Measurements from ENCODE around the gene SBF2.
A peak's percentile ranks its signal among the peaks of the same experiment; 100 is the strongest.

SBF2 gene

GRCh38 chr11:10329935-10330334, 35.9 kb upstream of the SBF2 start:
- Histone ChIP-seq H2BK5ac (ENCODE audit: low read depth, low read length, poor library complexity, severe bottlenecking) (no peak overlapping the region), H2AK5ac (ENCODE audit: low read length, severe bottlenecking) (no peak overlapping the region), H3K4ac (ENCODE audit: low read depth in 1 of 2, low read length in 2 of 2) (no peak overlapping the region), H2BK120ac (ENCODE audit: low read depth, low read length) (no peak overlapping the region), H3K4me3 (ENCODE audit: insufficient read depth in 1 of 2, low read depth in 1 of 2, low read length in 2 of 2) (no peak overlapping the region), H3K4me2 (ENCODE audit: low read length, poor library complexity, severe bottlenecking) (no peak overlapping the region), H3K79me1 (replicated peaks; ENCODE audit: low read length, poor library complexity, severe bottlenecking) (no peaks in the 10 kb centered on the region), H3K18ac (ENCODE audit: low read depth in 1 of 2, low read length in 2 of 2) (peak overlapping the region in 1 of 2 experiments; percentile 42), H3K23ac (ENCODE audit: low read length in 2 of 2) (no peak overlapping the region), H3K9ac (ENCODE audit: low read length) (peak overlapping the region; percentile 56), H4K91ac (ENCODE audit: low read length) (no peak overlapping the region), H3K14ac (ENCODE audit: low read length in 2 of 2) (no peak overlapping the region), H3K27ac (ENCODE audit: low read length, poor library complexity, severe bottlenecking) (no peak overlapping the region), H3K36me3 (ENCODE audit: control insufficient read depth in 1 of 2, insufficient read depth in 2 of 2, low read depth in 1 of 2, low read length in 2 of 2) (no peaks in the 10 kb centered on the region), H2AFZ (ENCODE audit: low read depth, low read length) (no peak overlapping the region), H2BK12ac (ENCODE audit: low read length in 2 of 2) (no peak overlapping the region), H3K9me3 (ENCODE audit: control insufficient read depth, low read length) (no peaks in the 10 kb centered on the region), H3K27me3 (ENCODE audit: control insufficient read depth in 1 of 2, insufficient read depth in 1 of 2, low read length in 2 of 2) (no peaks in the 10 kb centered on the region), H4K8ac (ENCODE audit: low read length) (no peak overlapping the region), H3K4me1 (ENCODE audit: control insufficient read depth, insufficient read depth, low read depth, low read length) (peaks cover 3% of the 10 kb centered on the region), H2BK15ac (ENCODE audit: low read depth, poor library complexity, severe bottlenecking) (no peak overlapping the region)
- WGBS, result 40% methylated on average over 1 of the region's 2 CpGs
- DNase-seq, result peak; percentile 43

GRCh38 chr11:10329356-10329755, 35.3 kb upstream of the SBF2 start:
- Histone ChIP-seq H3K14ac (ENCODE audit: low read length in 2 of 2) (no peak overlapping the region), H3K9me3 (ENCODE audit: control insufficient read depth, low read length) (no peaks in the 10 kb centered on the region), H3K4me1 (ENCODE audit: control insufficient read depth, insufficient read depth, low read depth, low read length) (peaks cover 3% of the 10 kb centered on the region), H4K8ac (ENCODE audit: low read length) (no peak overlapping the region), H3K4me3 (ENCODE audit: insufficient read depth in 1 of 2, low read depth in 1 of 2, low read length in 2 of 2) (no peak overlapping the region), H3K9ac (ENCODE audit: low read length) (peak overlapping the region; percentile 56), H3K27ac (ENCODE audit: low read length, poor library complexity, severe bottlenecking) (no peak overlapping the region), H4K91ac (ENCODE audit: low read length) (no peak overlapping the region), H3K4ac (ENCODE audit: low read depth in 1 of 2, low read length in 2 of 2) (no peak overlapping the region), H2BK5ac (ENCODE audit: low read depth, low read length, poor library complexity, severe bottlenecking) (no peak overlapping the region), H2BK15ac (ENCODE audit: low read depth, poor library complexity, severe bottlenecking) (no peak overlapping the region), H3K18ac (ENCODE audit: low read depth in 1 of 2, low read length in 2 of 2) (peak overlapping the region in 1 of 2 experiments; percentile 78), H2AFZ (ENCODE audit: low read depth, low read length) (no peak overlapping the region), H2AK5ac (ENCODE audit: low read length, severe bottlenecking) (no peak overlapping the region), H3K27me3 (ENCODE audit: control insufficient read depth in 1 of 2, insufficient read depth in 1 of 2, low read length in 2 of 2) (no peaks in the 10 kb centered on the region), H2BK120ac (ENCODE audit: low read depth, low read length) (no peak overlapping the region), H3K23ac (ENCODE audit: low read length in 2 of 2) (no peak overlapping the region), H3K4me2 (ENCODE audit: low read length, poor library complexity, severe bottlenecking) (no peak overlapping the region), H2BK12ac (ENCODE audit: low read length in 2 of 2) (peak overlapping the region in 1 of 2 experiments; percentile 57), H3K79me1 (replicated peaks; ENCODE audit: low read length, poor library complexity, severe bottlenecking) (no peaks in the 10 kb centered on the region), H3K36me3 (ENCODE audit: control insufficient read depth in 1 of 2, insufficient read depth in 2 of 2, low read depth in 1 of 2, low read length in 2 of 2) (no peaks in the 10 kb centered on the region)
- WGBS, result no CpG with 5 or more reads among the region's 2 CpGs
- DNase-seq, result no peak

- peak; percentile 84 for DNase-seq
- H4K8ac ChIP-seq (ENCODE audit: low read length), result no peak overlapping the region
- no peak overlapping the region for H3K14ac ChIP-seq (ENCODE audit: low read length in 2 of 2)
- peak overlapping the region; percentile 56 for H3K9ac ChIP-seq (ENCODE audit: low read length)
- H3K27me3 ChIP-seq (ENCODE audit: control insufficient read depth in 1 of 2, insufficient read depth in 1 of 2, low read length in 2 of 2), result no peaks in the 10 kb centered on the region
- H2BK5ac ChIP-seq (ENCODE audit: low read depth, low read length, poor library complexity, severe bottlenecking), result no peak overlapping the region
- peak overlapping the region; percentile 10 to 17 for H3K4ac ChIP-seq (ENCODE audit: low read depth in 1 of 2, low read length in 2 of 2)
- no peak overlapping the region for H2BK15ac ChIP-seq (ENCODE audit: low read depth, poor library complexity, severe bottlenecking)
- peak overlapping the region; percentile 67 to 86 for H2BK12ac ChIP-seq (ENCODE audit: low read length in 2 of 2)
- peak overlapping the region; percentile 64 for H2AK5ac ChIP-seq (ENCODE audit: low read length, severe bottlenecking)
- H3K36me3 ChIP-seq (ENCODE audit: control insufficient read depth in 1 of 2, insufficient read depth in 2 of 2, low read depth in 1 of 2, low read length in 2 of 2), result no peaks in the 10 kb centered on the region
- H3K18ac ChIP-seq (ENCODE audit: low read depth in 1 of 2, low read length in 2 of 2), result peak overlapping the region in 1 of 2 experiments; percentile 68
- H3K4me2 ChIP-seq (ENCODE audit: low read length, poor library complexity, severe bottlenecking), result no peak overlapping the region
- WGBS, result 20% methylated on average over 2 of the region's 3 CpGs
- H3K9me3 ChIP-seq (ENCODE audit: control insufficient read depth, low read length), result no peaks in the 10 kb centered on the region
- H3K23ac ChIP-seq (ENCODE audit: low read length in 2 of 2), result no peak overlapping the region
- no peaks in the 10 kb centered on the region for H3K79me1 ChIP-seq (replicated peaks; ENCODE audit: low read length, poor library complexity, severe bottlenecking)
- H3K27ac ChIP-seq (ENCODE audit: low read length, poor library complexity, severe bottlenecking), result no peak overlapping the region
- no peak overlapping the region for H4K91ac ChIP-seq (ENCODE audit: low read length)
- H2AFZ ChIP-seq (ENCODE audit: low read depth, low read length), result no peak overlapping the region
- no peak overlapping the region for H3K4me3 ChIP-seq (ENCODE audit: insufficient read depth in 1 of 2, low read depth in 1 of 2, low read length in 2 of 2)
- peaks cover 3% of the 10 kb centered on the region for H3K4me1 ChIP-seq (ENCODE audit: control insufficient read depth, insufficient read depth, low read depth, low read length)
- no peak overlapping the region for H2BK120ac ChIP-seq (ENCODE audit: low read depth, low read length)
These were observed 34.5 kb upstream of the SBF2 start for GRCh38 chr11:10328314-10329098.

- no peaks in the 10 kb centered on the region for H3K79me1 ChIP-seq (replicated peaks; ENCODE audit: low read length, poor library complexity, severe bottlenecking)
- no peaks in the 10 kb centered on the region for H3K27me3 ChIP-seq (ENCODE audit: control insufficient read depth in 1 of 2, insufficient read depth in 1 of 2, low read length in 2 of 2)
- H2BK12ac ChIP-seq (ENCODE audit: low read length in 2 of 2), result no peak overlapping the region
- H3K18ac ChIP-seq (ENCODE audit: low read depth in 1 of 2, low read length in 2 of 2), result no peak overlapping the region
- H2AFZ ChIP-seq (ENCODE audit: low read depth, low read length), result no peak overlapping the region
- no peak overlapping the region for H3K4me3 ChIP-seq (ENCODE audit: insufficient read depth in 1 of 2, low read depth in 1 of 2, low read length in 2 of 2)
- no peak overlapping the region for H4K8ac ChIP-seq (ENCODE audit: low read length)
- H3K4ac ChIP-seq (ENCODE audit: low read depth in 1 of 2, low read length in 2 of 2), result no peak overlapping the region
- peaks cover 8% of the 10 kb centered on the region for H3K4me1 ChIP-seq (ENCODE audit: control insufficient read depth, insufficient read depth, low read depth, low read length)
- no peak overlapping the region for H2BK15ac ChIP-seq (ENCODE audit: low read depth, poor library complexity, severe bottlenecking)
- H4K91ac ChIP-seq (ENCODE audit: low read length), result no peak overlapping the region
- H3K36me3 ChIP-seq (ENCODE audit: control insufficient read depth in 1 of 2, insufficient read depth in 2 of 2, low read depth in 1 of 2, low read length in 2 of 2), result no peaks in the 10 kb centered on the region
- H3K4me2 ChIP-seq (ENCODE audit: low read length, poor library complexity, severe bottlenecking), result no peak overlapping the region
- DNase-seq, result no peak
- H3K23ac ChIP-seq (ENCODE audit: low read length in 2 of 2), result no peak overlapping the region
- no peak overlapping the region for H3K27ac ChIP-seq (ENCODE audit: low read length, poor library complexity, severe bottlenecking)
- H3K9ac ChIP-seq (ENCODE audit: low read length), result peak overlapping the region; percentile 88
- H3K14ac ChIP-seq (ENCODE audit: low read length in 2 of 2), result no peak overlapping the region
- no peak overlapping the region for H2BK120ac ChIP-seq (ENCODE audit: low read depth, low read length)
- no peak overlapping the region for H2BK5ac ChIP-seq (ENCODE audit: low read depth, low read length, poor library complexity, severe bottlenecking)
- H2AK5ac ChIP-seq (ENCODE audit: low read length, severe bottlenecking), result no peak overlapping the region
- no peaks in the 10 kb centered on the region for H3K9me3 ChIP-seq (ENCODE audit: control insufficient read depth, low read length)
These were observed 33.2 kb upstream of the SBF2 start for GRCh38 chr11:10327254-10327653.

Measured in mesenchymal stem cell (in vitro differentiated cells and primary cell).